ENCODE results near the gene ENTHD1.

GRCh38 chr22:39847477-39847876 is 46.1 kb downstream of the ENTHD1 start:
- TF ChIP-seq POLR2A (IDR thresholded peaks at IDR 0.05; ENCODE audit: low read depth, low read length): no peak
- TF ChIP-seq POLR2AphosphoS5 (IDR thresholded peaks at IDR 0.05; ENCODE audit: low read depth, low read length): no peak
